CD4-positive, alpha-beta T cell (primary cell): Measurements from ENCODE around the gene RAB22A. TPM values are rescaled to one million over a fixed set of nuclear protein-coding genes. Genes with fewer than 3 reads are reported as not detected.
"Not testable (repeated sequence)": the region's sequence is repeated elsewhere in the genome, so short reads cannot be mapped to it uniquely, and the experiment has no call there.

Experiments used
- ATAC-seq: fragments of 200-7000 bp; cut with Tn5 transposase; one replicate; pipeline ENCODE4 v1.10.0; 2022; ENCODE audit warnings: mild to moderate bottlenecking; ENCODE audit not compliant: poor library complexity
- CTCF ChIA-PET: fragments of 350-600 bp; sonication (Branson Sonifier 250); formaldehyde crosslinking; loops from one replicate; lab custom pipeline; 2021; ENCODE audit warnings: antibody characterized with exemption, inconsistent platforms; lab: Charles Lee
- POLR2A ChIA-PET: fragments of 350-600 bp; sonication (Branson Sonifier 250); formaldehyde crosslinking; loops from one replicate; lab custom pipeline; 2021; ENCODE audit warnings: antibody characterized with exemption, inconsistent platforms; lab: Charles Lee
- DNase-seq, 14 experiments: peaks; one replicate each; pipeline ENCODE4 v3.0.0-alpha.2; 2013 to 2020; ENCODE audit warnings: mixed read lengths in 2 of 14
- H3K27ac ChIP-seq, 2 donors: one replicate each; pipeline versions ENCODE4 v1.5.1 to v1.7.0; 2013; ENCODE audit warnings: low read length in 2 of 2, low read depth in 1 of 2, mild to moderate bottlenecking in 1 of 2
- H3K27me3 ChIP-seq, 2 experiments: 1 replicate in 1 of 2; 2 replicates in 1 of 2; pipeline versions ENCODE4 v1.6.1 to v1.7.0; 2013; ENCODE audit warnings: low read length in 2 of 2, control low read depth in 1 of 2, mild to moderate bottlenecking in 1 of 2, moderate library complexity in 1 of 2; ENCODE audit not compliant: insufficient read depth in 2 of 2, control insufficient read depth in 1 of 2
- H3K36me3 ChIP-seq: one replicate; pipeline ENCODE4 v1.6.1; 2013; ENCODE audit warnings: low read length, control low read depth; ENCODE audit not compliant: insufficient read depth
- H3K4me1 ChIP-seq: one replicate; pipeline ENCODE4 v1.6.1; 2013; ENCODE audit warnings: low read length, control low read depth; ENCODE audit not compliant: insufficient read depth
- H3K4me3 ChIP-seq: one replicate; pipeline ENCODE4 v1.5.1; 2013; ENCODE audit warnings: mild to moderate bottlenecking, low read length, moderate library complexity
- H3K9me3 ChIP-seq, 2 experiments: 1 replicate in 1 of 2; 2 replicates in 1 of 2; pipeline versions ENCODE4 v1.6.1 to v1.7.0; 2013; ENCODE audit warnings: low read length in 2 of 2, mild to moderate bottlenecking in 2 of 2, control low read depth in 1 of 2, moderate library complexity in 1 of 2; ENCODE audit not compliant: control insufficient read depth in 1 of 2, insufficient read depth in 1 of 2
- H3K27ac Mint-ChIP-seq: one replicate; pipeline ENCODE4 v1.8.0; 2020; ENCODE audit warnings: mixed read lengths
- H3K27me3 Mint-ChIP-seq: one replicate; pipeline ENCODE4 v1.8.0; 2021; ENCODE audit warnings: mixed read lengths
- H3K36me3 Mint-ChIP-seq: one replicate; pipeline ENCODE4 v1.8.0; 2021; ENCODE audit warnings: low read depth, mixed read lengths
- H3K4me1 Mint-ChIP-seq: one replicate; pipeline ENCODE4 v1.8.0; 2021; ENCODE audit warnings: low read depth, mixed read lengths
- H3K4me3 Mint-ChIP-seq: one replicate; pipeline ENCODE4 v1.8.0; 2020; ENCODE audit warnings: mild to moderate bottlenecking, mixed read lengths
- H3K9me3 Mint-ChIP-seq: one replicate; pipeline ENCODE4 v1.8.0; 2020; ENCODE audit warnings: mixed read lengths
- intact Hi-C, 2 experiments: fragments of 100-400 bp; cut with DNase I in 1 of 2; cut with micrococcal nuclease in 1 of 2; formaldehyde crosslinking; loops; one replicate each; pipeline versions ENCODE4 v1.15.1 to v1.9.0; 2023 to 2025; cut with DNase I, micrococcal nuclease
- total RNA-seq, 174 experiments: library from RNA in 2 of 174; stranded (reverse) in 2 of 174; gene quantifications; one replicate each; pipeline ENCODE4 v1.2.3 and lab custom pipeline; 2021 to 2026
- TF ChIP-seq, protein P1 (sequence below): fragments of 200-600 bp; IDR thresholded peaks from one replicate; pipeline ENCODE4 v1.8.0; 2022; ENCODE audit warnings: antibody characterized with exemption, mild to moderate bottlenecking

RAB22A gene
- total RNA-seq, 2 experiments from 2014 or later = 16.5 to 17.2 TPM

GRCh38 chr20:58362970-58363369 lies 53.5 kb downstream of the RAB22A start:
- Histone ChIP-seq H3K9me3 (no peaks in the 10 kb centered on the region), H3K4me1 (no peaks in the 10 kb centered on the region), H3K4me3 (no peak overlapping the region), H3K36me3 (peaks cover 44% of the 10 kb centered on the region), H3K27me3 (no peaks in the 10 kb centered on the region), H3K27ac (no peak overlapping the region)
- H3K4me3 Mint-ChIP-seq = no peak overlapping the region
- TF ChIP-seq, protein P1, sequence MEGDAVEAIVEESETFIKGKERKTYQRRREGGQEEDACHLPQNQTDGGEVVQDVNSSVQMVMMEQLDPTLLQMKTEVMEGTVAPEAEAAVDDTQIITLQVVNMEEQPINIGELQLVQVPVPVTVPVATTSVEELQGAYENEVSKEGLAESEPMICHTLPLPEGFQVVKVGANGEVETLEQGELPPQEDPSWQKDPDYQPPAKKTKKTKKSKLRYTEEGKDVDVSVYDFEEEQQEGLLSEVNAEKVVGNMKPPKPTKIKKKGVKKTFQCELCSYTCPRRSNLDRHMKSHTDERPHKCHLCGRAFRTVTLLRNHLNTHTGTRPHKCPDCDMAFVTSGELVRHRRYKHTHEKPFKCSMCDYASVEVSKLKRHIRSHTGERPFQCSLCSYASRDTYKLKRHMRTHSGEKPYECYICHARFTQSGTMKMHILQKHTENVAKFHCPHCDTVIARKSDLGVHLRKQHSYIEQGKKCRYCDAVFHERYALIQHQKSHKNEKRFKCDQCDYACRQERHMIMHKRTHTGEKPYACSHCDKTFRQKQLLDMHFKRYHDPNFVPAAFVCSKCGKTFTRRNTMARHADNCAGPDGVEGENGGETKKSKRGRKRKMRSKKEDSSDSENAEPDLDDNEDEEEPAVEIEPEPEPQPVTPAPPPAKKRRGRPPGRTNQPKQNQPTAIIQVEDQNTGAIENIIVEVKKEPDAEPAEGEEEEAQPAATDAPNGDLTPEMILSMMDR = no peak
- DNase-seq = no peak
- POLR2A ChIA-PET = no interaction called here
- ATAC-seq = no peak
- H3K36me3 Mint-ChIP-seq = peaks cover 79% of the 10 kb centered on the region
- intact Hi-C loops = no loop called here
- CTCF ChIA-PET = no interaction called here
- H3K4me1 Mint-ChIP-seq = no peaks in the 10 kb centered on the region
- H3K27ac Mint-ChIP-seq = no peak overlapping the region
- H3K27me3 Mint-ChIP-seq = no peaks in the 10 kb centered on the region
- H3K9me3 Mint-ChIP-seq = no peaks in the 10 kb centered on the region

DNA sequence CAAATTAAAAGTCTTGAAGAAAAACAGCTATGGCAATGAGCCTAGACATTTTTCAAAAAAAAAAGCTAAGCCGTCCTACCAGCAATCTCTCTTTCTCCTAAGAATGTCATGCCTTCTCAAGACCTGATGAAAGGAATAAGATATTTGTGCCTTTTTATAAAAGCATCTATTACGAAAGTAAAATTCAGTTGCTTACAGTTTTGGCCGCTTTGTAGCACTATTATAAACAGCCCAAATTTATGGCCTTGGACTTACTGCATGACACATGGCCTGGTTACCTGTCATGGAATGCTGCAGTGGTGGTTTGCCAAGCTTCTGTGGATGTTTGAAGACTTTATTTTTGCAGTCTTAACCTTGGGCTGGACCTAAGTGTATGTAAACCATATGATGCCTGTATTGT lies 57.4 kb downstream of the RAB22A start:
- no peak overlapping the region for H3K4me3 Mint-ChIP-seq
- H3K36me3 ChIP-seq = peaks cover 12% of the 10 kb centered on the region
- H3K4me3 ChIP-seq = no peak overlapping the region
- ATAC-seq = no peak
- no peaks in the 10 kb centered on the region for H3K27me3 ChIP-seq
- no peak for DNase-seq
- peaks cover 42% of the 10 kb centered on the region for H3K36me3 Mint-ChIP-seq
- no peaks in the 10 kb centered on the region for H3K4me1 ChIP-seq
- ChIA-PET POLR2A (no interaction called here), CTCF (no interaction called here)
- intact Hi-C loops = no loop called here
- H3K27me3 Mint-ChIP-seq = no peaks in the 10 kb centered on the region
- H3K27ac ChIP-seq = no peak overlapping the region
- TF ChIP-seq, protein P1 = no peak
- H3K4me1 Mint-ChIP-seq = no peaks in the 10 kb centered on the region
- H3K27ac Mint-ChIP-seq = no peak overlapping the region
- no peaks in the 10 kb centered on the region for H3K9me3 ChIP-seq
- H3K9me3 Mint-ChIP-seq = no peaks in the 10 kb centered on the region

- H3K36me3 Mint-ChIP-seq = no peaks in the 10 kb centered on the region
- no peaks in the 10 kb centered on the region for H3K9me3 ChIP-seq
- H3K4me1 Mint-ChIP-seq = no peaks in the 10 kb centered on the region
- H3K9me3 Mint-ChIP-seq = no peaks in the 10 kb centered on the region
- H3K4me3 ChIP-seq = no peak overlapping the region
- H3K27ac Mint-ChIP-seq = no peak overlapping the region
- ChIA-PET CTCF (no interaction called here), POLR2A (no interaction called here)
- peaks cover 0 to 5% of the 10 kb centered on the region in 2 experiments for H3K27me3 ChIP-seq
- DNase-seq (no peak), ATAC-seq (no peak)
- intact Hi-C loops = no loop called here
- TF ChIP-seq, protein P1 = no peak
- H3K27ac ChIP-seq = no peak overlapping the region
- peaks cover 14% of the 10 kb centered on the region for H3K27me3 Mint-ChIP-seq
- no peaks in the 10 kb centered on the region for H3K4me1 ChIP-seq
- no peak overlapping the region for H3K4me3 Mint-ChIP-seq
- H3K36me3 ChIP-seq = no peaks in the 10 kb centered on the region
Measured at GRCh38 chr20:58372806-58373205, 63.3 kb downstream of the RAB22A start.

- H3K4me1 ChIP-seq, CTCF ChIA-PET, H3K27ac Mint-ChIP-seq, H3K27ac ChIP-seq, H3K36me3 Mint-ChIP-seq, H3K4me1 Mint-ChIP-seq, H3K4me3 ChIP-seq, H3K9me3 Mint-ChIP-seq, intact Hi-C loops, H3K36me3 ChIP-seq, DNase-seq, H3K9me3 ChIP-seq, H3K4me3 Mint-ChIP-seq, H3K27me3 ChIP-seq, POLR2A ChIA-PET, ATAC-seq: not testable (repeated sequence)
- peaks cover 14% of the 10 kb centered on the region for H3K27me3 Mint-ChIP-seq
Measured at GRCh38 chr20:58373296-58373695, 63.8 kb downstream of the RAB22A start.
